GM23248 (cell line): ENCODE measurements around the gene S1PR5. TPM values are rescaled to one million over a fixed set of nuclear protein-coding genes. Genes with fewer than 3 reads are reported as not detected.

Experiments
- DNase-seq: peaks from one replicate; pipeline ENCODE4 v3.0.0-alpha.2; 2015
- H2AFZ ChIP-seq: fragments of 200-600 bp; sonication (generic); 2 replicates; pipeline ENCODE4 v1.6.1; 2016; ENCODE audit warnings: antibody characterized with exemption
- H3F3A ChIP-seq: fragments of 200-600 bp; sonication (generic); 2 replicates; pipeline ENCODE4 v1.6.1; 2016; ENCODE audit warnings: mild to moderate bottlenecking, antibody characterized with exemption, mixed run types; ENCODE audit not compliant: insufficient read depth
- H3K27ac ChIP-seq: fragments of 200-600 bp; sonication (generic); 2 replicates; pipeline ENCODE4 v1.5.1; 2016; ENCODE audit warnings: mild to moderate bottlenecking
- H3K27me3 ChIP-seq: fragments of 200-600 bp; sonication (generic); replicated peaks from 2 replicates; pipeline ENCODE4 v1.6.1; 2016; ENCODE audit warnings: mild to moderate bottlenecking; ENCODE audit not compliant: insufficient read depth
- H3K36me3 ChIP-seq: fragments of 200-600 bp; sonication (generic); 2 replicates; pipeline ENCODE4 v1.6.1; 2016; ENCODE audit warnings: low read depth, mild to moderate bottlenecking
- H3K4me1 ChIP-seq: fragments of 200-600 bp; sonication (generic); 2 replicates; pipeline ENCODE4 v1.6.1; 2016; ENCODE audit warnings: mild to moderate bottlenecking; ENCODE audit not compliant: insufficient read depth
- H3K4me2 ChIP-seq: fragments of 200-600 bp; sonication (generic); one replicate; pipeline ENCODE4 v1.6.1; 2016; ENCODE audit warnings: mild to moderate bottlenecking; ENCODE audit not compliant: unreplicated experiment
- H3K4me3 ChIP-seq: fragments of 200-600 bp; sonication (generic); 2 replicates; pipeline ENCODE4 v1.5.1; 2016; ENCODE audit warnings: mild to moderate bottlenecking
- H3K79me2 ChIP-seq: fragments of 200-600 bp; sonication (generic); 2 replicates; pipeline ENCODE4 v1.6.1; 2016; ENCODE audit warnings: mild to moderate bottlenecking; ENCODE audit not compliant: insufficient read depth
- H3K9ac ChIP-seq: fragments of 200-600 bp; sonication (generic); 2 replicates; pipeline ENCODE4 v1.6.1; 2016; ENCODE audit warnings: mild to moderate bottlenecking
- H3K9me2 ChIP-seq: fragments of 200-600 bp; sonication (generic); 2 replicates; pipeline ENCODE4 v1.6.1; 2016; ENCODE audit warnings: mixed run types, mild to moderate bottlenecking, moderate library complexity; ENCODE audit not compliant: insufficient read depth
- H3K9me3 ChIP-seq: fragments of 200-600 bp; sonication (generic); one replicate; pipeline ENCODE4 v1.6.1; 2017; ENCODE audit warnings: low read depth
- H4K20me1 ChIP-seq: fragments of 200-600 bp; sonication (generic); 2 replicates; pipeline ENCODE4 v1.6.0; 2016; ENCODE audit not compliant: insufficient read depth
- EZH2 ChIP-seq: fragments of 200-600 bp; sonication (generic); IDR thresholded peaks from 2 replicates; pipeline ENCODE4 v1.6.1; 2018; ENCODE audit warnings: antibody characterized with exemption, mild to moderate bottlenecking; ENCODE audit not compliant: insufficient read depth, poor library complexity, severe bottlenecking
- EZH2phosphoT487 ChIP-seq: fragments of 200-600 bp; sonication (generic); IDR thresholded peaks from 2 replicates; pipeline ENCODE4 v1.6.1; 2018; ENCODE audit warnings: antibody characterized with exemption, moderate library complexity, mild to moderate bottlenecking, low read depth; ENCODE audit not compliant: insufficient read depth
- WGBS, 2 experiments: methylation state at CpG; one replicate each; pipeline ENCODE4 v1.1.6; 2015 to 2017; ENCODE audit warnings: low lambda C conversion rate in 2 of 2, low coverage in 1 of 2; ENCODE audit errors: missing lambda C conversion rate in 2 of 2; 5-methylcytosine and 5-hydroxymethylcytosine counted together
- in situ Hi-C: fragments of 300-500 bp; cut with MboI; formaldehyde crosslinking; loops from 2 replicates; pipeline ENCODE4 v1.15.0; 2020
- polyA plus RNA-seq: library from polyadenylated mRNA; unstranded; fragments of >200 nt; fragmentation: Nextera tagmentation; extraction: Ambion mirVana; gene quantifications from 2 replicates; pipeline ENCODE4 v1.2.1, GENCODE V29; 2016
- total RNA-seq: library from RNA; depleted of rRNA; stranded (reverse); fragments of >200 nt; shearing (Covaris generic); gene quantifications from 2 replicates; pipeline ENCODE4 v1.2.3, GENCODE V29; 2014

The S1PR5 gene
- total and polyA plus RNA-seq, 2 experiments from 2014 or later: 1.6 to 1.8 TPM

DNA sequence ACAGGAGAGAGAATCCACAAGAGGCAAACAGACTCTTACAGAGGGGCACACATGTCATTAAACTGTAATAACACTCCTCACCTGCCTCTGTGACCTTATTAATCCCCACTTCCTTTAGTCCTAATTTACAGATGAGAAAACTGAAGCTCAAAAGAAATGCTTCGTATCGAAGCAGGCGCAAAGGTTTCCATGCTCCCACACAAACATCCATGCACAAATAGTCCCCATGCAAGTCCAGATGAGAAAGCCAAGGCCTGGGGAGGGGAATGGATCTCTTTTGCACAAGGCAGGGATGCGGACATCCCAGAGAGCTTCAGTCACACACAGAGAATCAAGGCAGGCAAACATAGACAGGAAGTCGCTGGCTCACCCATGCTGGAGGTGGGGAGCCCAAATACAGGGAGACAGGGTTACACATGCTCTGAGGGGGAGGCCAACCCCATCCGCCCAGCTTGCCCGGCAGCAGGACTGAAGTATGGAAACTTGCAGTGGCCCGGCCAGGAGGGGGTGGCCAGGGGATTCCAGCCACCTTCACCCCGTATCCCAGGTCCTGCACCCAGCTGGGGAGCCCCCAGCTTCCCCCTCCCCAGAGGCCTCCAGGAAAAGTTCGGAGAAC, 468 bp downstream of the S1PR5 start:
- Histone ChIP-seq H4K20me1 (no peaks in the 10 kb centered on the region), H3K36me3 (no peaks in the 10 kb centered on the region), H2AFZ (peak overlapping the region; percentile 78), H3K4me3 (peak overlapping the region; percentile 65), H3K9ac (peak overlapping the region; percentile 53; the same call in 1 of the 2 replicates), H3K9me2 (no peaks in the 10 kb centered on the region), H3K4me2 (peak overlapping the region; percentile 65), H3F3A (0 out of 2 replicates have a peak, but pooled peaks cover 3% of the 10 kb centered on the region), H3K4me1 (no peaks in the 10 kb centered on the region), H3K9me3 (no peaks in the 10 kb centered on the region), H3K27me3 (peaks cover 12% of the 10 kb centered on the region), H3K27ac (no peak overlapping the region), H3K79me2 (no peaks in the 10 kb centered on the region)
- in situ Hi-C loops: no loop called here
- no peak for TF ChIP-seq EZH2
- no peak for TF ChIP-seq EZH2phosphoT487
- WGBS, 2 experiments: 31 to 38% methylated on average over 10 of the region's 10 CpGs
- peak; percentile 48 for DNase-seq

DNA sequence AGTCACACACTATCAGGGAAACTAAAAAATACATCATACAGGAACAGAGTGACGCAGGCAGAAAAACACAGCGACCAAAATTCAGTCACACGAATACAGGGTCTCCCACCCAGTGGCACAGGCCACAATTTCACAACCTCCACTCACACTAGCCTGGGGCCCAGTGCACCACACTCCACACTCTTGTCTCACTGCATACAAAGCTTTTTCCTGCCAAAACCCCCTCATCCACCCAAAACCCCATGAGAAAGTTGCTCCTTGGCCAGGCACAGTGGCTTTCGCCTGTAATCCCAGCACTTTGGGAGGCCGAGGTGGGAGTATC, 1.2 kb downstream of the S1PR5 start:
- peaks cover 12% of the 10 kb centered on the region for H3K27me3 ChIP-seq
- H3K9ac ChIP-seq: no peak overlapping the region
- H3K4me2 ChIP-seq: no peak overlapping the region
- H4K20me1 ChIP-seq: no peaks in the 10 kb centered on the region
- 0 out of 2 replicates have a peak, but pooled peaks cover 3% of the 10 kb centered on the region for H3F3A ChIP-seq
- H2AFZ ChIP-seq: no peak overlapping the region
- H3K9me2 ChIP-seq: no peaks in the 10 kb centered on the region
- no peaks in the 10 kb centered on the region for H3K9me3 ChIP-seq
- WGBS, 2 experiments: 80 to 84% methylated on average over 5 of the region's 5 CpGs
- in situ Hi-C loops: no loop called here
- TF ChIP-seq EZH2 (no peak), EZH2phosphoT487 (no peak)
- H3K4me1 ChIP-seq: no peaks in the 10 kb centered on the region
- H3K27ac ChIP-seq: no peak overlapping the region
- H3K36me3 ChIP-seq: no peaks in the 10 kb centered on the region
- no peaks in the 10 kb centered on the region for H3K79me2 ChIP-seq
- no peak overlapping the region for H3K4me3 ChIP-seq
- DNase-seq: no peak

DNA sequence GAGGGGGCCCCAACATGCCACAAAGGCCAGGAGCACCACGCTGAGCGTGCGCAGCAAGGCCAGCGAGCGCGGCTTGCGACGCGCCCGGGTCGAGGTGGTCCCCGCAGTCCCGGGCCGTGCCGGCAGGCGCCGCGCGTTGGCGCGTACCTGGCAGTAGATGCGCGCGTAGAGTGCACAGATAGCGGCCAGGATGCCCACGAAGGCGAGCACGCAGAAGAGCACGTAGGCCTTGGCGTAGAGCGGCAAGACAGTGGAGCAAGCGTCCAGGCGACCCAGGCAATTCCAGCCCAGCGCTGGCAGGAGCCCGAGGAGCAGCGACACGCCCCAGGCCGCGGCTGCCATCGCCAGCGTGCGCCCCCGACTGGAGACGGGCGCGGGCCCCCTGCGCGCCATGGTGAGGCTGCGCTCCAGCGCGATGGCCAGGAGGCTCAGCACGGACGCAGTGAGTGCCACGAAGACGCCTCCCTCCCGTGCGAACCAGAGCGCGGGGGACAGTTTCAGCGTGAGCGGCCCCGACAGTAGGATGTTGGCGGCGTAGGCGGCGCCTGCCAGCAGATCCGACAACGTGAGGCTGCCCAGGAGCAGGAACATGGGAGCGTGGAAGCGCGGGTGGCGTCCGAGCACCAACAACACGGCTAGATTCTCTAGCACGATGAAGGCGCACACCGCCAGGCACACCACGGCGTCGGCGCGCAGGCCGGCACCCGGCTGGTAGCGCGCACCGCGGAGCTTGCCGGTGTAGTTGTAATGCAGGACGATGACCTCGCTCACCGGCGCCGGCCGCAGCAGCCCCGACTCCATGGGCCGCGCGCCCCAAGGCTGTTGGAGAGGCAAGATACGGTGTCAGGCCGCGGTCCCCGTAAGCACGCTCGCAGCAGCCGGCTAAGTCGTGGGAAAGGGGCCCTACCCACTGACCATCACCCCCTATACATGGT, 2.8 kb downstream of the S1PR5 start:
- Histone ChIP-seq H3K4me3 (0 out of 2 replicates have a peak overlapping the region, but pooled peaks have one; percentile 29), H2AFZ (peak overlapping the region; percentile 65), H3K79me2 (no peaks in the 10 kb centered on the region), H3K4me2 (peak overlapping the region; percentile 35), H3K27ac (no peak overlapping the region), H3K9ac (no peak overlapping the region), H4K20me1 (no peaks in the 10 kb centered on the region), H3K9me3 (no peaks in the 10 kb centered on the region), H3K4me1 (no peaks in the 10 kb centered on the region), H3K36me3 (no peaks in the 10 kb centered on the region), H3K27me3 (peaks cover 12% of the 10 kb centered on the region), H3K9me2 (no peaks in the 10 kb centered on the region), H3F3A (0 out of 2 replicates have a peak, but pooled peaks cover 3% of the 10 kb centered on the region)
- DNase-seq: peak; percentile 27
- in situ Hi-C loops: no loop called here
- WGBS, 2 experiments: 10 to 11% methylated on average over 99 to 103 of the region's 107 CpGs
- TF ChIP-seq EZH2: peak; percentile 63
- TF ChIP-seq EZH2phosphoT487: no peak

DNA sequence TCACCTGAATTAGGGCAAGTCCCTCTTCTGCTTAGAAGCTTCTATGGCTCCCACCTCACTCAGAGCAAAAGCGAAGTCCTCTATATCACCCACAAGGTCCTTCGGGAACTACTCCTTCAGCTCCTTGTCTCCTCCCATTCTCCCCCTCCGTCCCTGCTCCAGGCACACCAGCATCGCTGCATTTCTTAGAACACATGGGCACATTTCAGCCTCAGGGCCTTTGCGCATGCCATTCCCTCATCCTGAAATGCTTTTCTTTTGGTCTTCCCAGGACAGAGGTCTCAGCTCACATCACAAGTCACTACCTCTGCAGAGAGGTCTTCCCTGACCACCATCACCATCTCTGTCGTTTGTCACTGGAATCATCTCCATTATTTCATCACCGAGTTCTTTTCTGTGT, 4.0 kb downstream of the S1PR5 start:
- no peak for TF ChIP-seq EZH2
- no peak for TF ChIP-seq EZH2phosphoT487
- H3K4me2 ChIP-seq: no peak overlapping the region
- in situ Hi-C loops: no loop called here
- H3K36me3 ChIP-seq: no peaks in the 10 kb centered on the region
- no peaks in the 10 kb centered on the region for H3K4me1 ChIP-seq
- WGBS, 2 experiments: 60 to 70% methylated on average over 7 of the region's 7 CpGs
- H3K4me3 ChIP-seq: no peak overlapping the region
- H3K9me3 ChIP-seq: no peaks in the 10 kb centered on the region
- no peak overlapping the region for H3K9ac ChIP-seq
- H3K9me2 ChIP-seq: no peaks in the 10 kb centered on the region
- DNase-seq: no peak
- H3K79me2 ChIP-seq: no peaks in the 10 kb centered on the region
- H3K27me3 ChIP-seq: peaks cover 12% of the 10 kb centered on the region; the same call in 1 of the 2 replicates
- no peak overlapping the region for H2AFZ ChIP-seq
- no peaks in the 10 kb centered on the region for H4K20me1 ChIP-seq
- H3F3A ChIP-seq: 0 out of 2 replicates have a peak, but pooled peaks cover 3% of the 10 kb centered on the region
- no peak overlapping the region for H3K27ac ChIP-seq
